CD8-positive, alpha-beta memory T cell (primary cell): Measurements from ENCODE around the gene GID8. TPM values are rescaled to one million over a fixed set of nuclear protein-coding genes. Genes with fewer than 3 reads are reported as not detected.

Experiments
- CTCF ChIA-PET: fragments of 350-600 bp; sonication (Branson Sonifier 250); formaldehyde crosslinking; loops from one replicate; lab custom pipeline; 2021; ENCODE audit warnings: antibody characterized with exemption; lab: Charles Lee
- POLR2A ChIA-PET: fragments of 350-600 bp; sonication (Branson Sonifier 250); formaldehyde crosslinking; loops from one replicate; lab custom pipeline; 2021; ENCODE audit warnings: antibody characterized with exemption; lab: Charles Lee
- DNase-seq, 5 donors: peaks; one replicate each; pipeline versions ENCODE4 v3.0.0 to v3.0.0-alpha.2; 2020 to 2022; ENCODE audit warnings: mixed read lengths in 1 of 5
- H3K27ac ChIP-seq: one replicate; pipeline ENCODE4 v1.7.0; 2013; ENCODE audit warnings: low read depth, mild to moderate bottlenecking, low read length, moderate library complexity
- H3K27me3 ChIP-seq: 2 replicates; pipeline ENCODE4 v1.7.0; 2013; ENCODE audit warnings: low read length, mild to moderate bottlenecking; ENCODE audit not compliant: insufficient read depth, poor library complexity, severe bottlenecking
- H3K36me3 ChIP-seq: 2 replicates; pipeline ENCODE4 v1.7.0; 2013; ENCODE audit warnings: mild to moderate bottlenecking, low read length, moderate library complexity; ENCODE audit not compliant: insufficient read depth
- H3K4me1 ChIP-seq: 2 replicates; pipeline ENCODE4 v1.7.0; 2013; ENCODE audit warnings: mild to moderate bottlenecking, low read length, moderate library complexity; ENCODE audit not compliant: insufficient read depth
- H3K4me3 ChIP-seq: 2 replicates; pipeline ENCODE4 v1.7.0; 2013; ENCODE audit warnings: mild to moderate bottlenecking, low read length
- H3K9me3 ChIP-seq: 2 replicates; pipeline ENCODE4 v1.7.0; 2013; ENCODE audit warnings: mild to moderate bottlenecking, low read length
- H3K27ac Mint-ChIP-seq, 8 donors: one replicate each; pipeline ENCODE4 v1.8.0; 2020 to 2021; ENCODE audit warnings: mixed read lengths in 8 of 8, mild to moderate bottlenecking in 6 of 8, inconsistent platforms in 3 of 8, moderate library complexity in 3 of 8
- H3K27me3 Mint-ChIP-seq, 2 donors: one replicate each; pipeline ENCODE4 v1.8.0; 2020 to 2021; ENCODE audit warnings: mixed read lengths in 2 of 2, mild to moderate bottlenecking in 1 of 2, moderate library complexity in 1 of 2
- H3K36me3 Mint-ChIP-seq, 3 donors: one replicate each; pipeline ENCODE4 v1.8.0; 2020 to 2021; ENCODE audit warnings: mixed read lengths in 3 of 3, inconsistent platforms in 1 of 3, mild to moderate bottlenecking in 1 of 3
- H3K4me1 Mint-ChIP-seq, 3 donors: one replicate each; pipeline ENCODE4 v1.8.0; 2020 to 2021; ENCODE audit warnings: mixed read lengths in 3 of 3, inconsistent platforms in 1 of 3, mild to moderate bottlenecking in 1 of 3
- H3K4me3 Mint-ChIP-seq, 7 donors: one replicate each; pipeline ENCODE4 v1.8.0; 2020 to 2021; ENCODE audit warnings: mixed read lengths in 7 of 7, mild to moderate bottlenecking in 6 of 7, moderate library complexity in 4 of 7, inconsistent platforms in 2 of 7
- H3K9me3 Mint-ChIP-seq, 5 donors: one replicate each; pipeline ENCODE4 v1.8.0; 2020 to 2022; ENCODE audit warnings: mixed read lengths in 5 of 5, mild to moderate bottlenecking in 3 of 5, moderate library complexity in 2 of 5, inconsistent platforms in 1 of 5
- polyA plus RNA-seq: library from polyadenylated mRNA; unstranded; fragments of 300-500 nt; fragmentation: Illumina TruSeq; gene quantifications from one replicate; pipeline ENCODE4 v1.2.3, GENCODE V29; 2021
- total RNA-seq, 2 experiments: library from RNA; stranded (reverse); gene quantifications; one replicate each; pipeline ENCODE4 v1.2.3, GENCODE V29; 2021

Gene GID8
- total and polyA plus RNA-seq, 3 experiments from 2014 or later, result 19.0 to 45.5 (median 44.9) TPM

DNA sequence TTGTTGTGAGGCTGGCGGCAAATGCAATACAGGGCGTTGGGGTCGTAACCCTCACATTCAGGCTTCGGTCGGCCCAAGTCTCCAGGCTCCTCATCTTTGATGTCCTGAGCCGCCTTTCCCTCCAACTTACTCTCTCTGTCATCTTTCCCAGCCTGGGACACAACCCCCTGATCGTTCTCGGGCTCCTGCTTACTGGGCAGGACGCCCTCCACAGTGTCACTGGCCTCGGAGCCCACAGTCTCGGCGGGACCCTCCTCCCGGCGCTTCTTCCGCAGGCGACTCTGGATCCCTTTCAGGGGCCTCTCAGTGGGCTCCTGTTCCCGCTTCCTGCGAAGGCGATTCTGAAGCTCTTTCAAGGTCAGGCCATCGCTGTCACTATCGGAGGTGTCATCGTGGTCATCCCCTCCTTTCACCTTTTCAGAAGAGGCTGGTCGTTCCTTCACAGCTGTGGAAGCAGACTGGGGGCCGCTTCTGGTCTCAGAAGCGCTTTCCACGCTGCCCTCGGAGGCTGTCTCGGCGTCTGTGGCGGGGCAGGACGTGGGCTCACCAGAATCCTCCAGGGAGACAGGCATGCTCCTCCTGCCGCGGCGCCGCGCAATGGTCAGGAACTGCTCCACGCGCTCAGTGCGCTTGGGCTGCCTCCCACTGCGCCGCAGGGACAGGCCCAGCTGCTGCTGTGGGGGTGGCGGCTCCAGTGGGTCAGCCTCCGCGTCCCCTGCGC lies 27.0 kb upstream of the GID8 start:
- peak in 1 of 5 donors; percentile 24 for DNase-seq
- Mint-ChIP-seq H3K27ac (peak overlapping the region in 1 of 8 donors; percentile 77), H3K36me3 (peaks cover 12 to 82% (median 21%) of the 10 kb centered on the region in 3 donors), H3K27me3 (no peaks in the 10 kb centered on the region), H3K4me1 (peaks cover 43 to 77% (median 65%) of the 10 kb centered on the region in 3 donors), H3K9me3 (no peaks in the 10 kb centered on the region), H3K4me3 (no peak overlapping the region)
- CTCF ChIA-PET, result interaction anchor here (4.6 kb wide), 1 partner anchor 9 kb away, joined by 42 read pairs; no protein-coding TSS in a partner anchor
- Histone ChIP-seq H3K27me3 (no peaks in the 10 kb centered on the region), H3K4me3 (no peak overlapping the region), H3K4me1 (peaks cover 33% of the 10 kb centered on the region), H3K36me3 (peaks cover 70% of the 10 kb centered on the region), H3K9me3 (no peaks in the 10 kb centered on the region), H3K27ac (no peak overlapping the region)
- POLR2A ChIA-PET, result interaction anchor here (0.6 kb wide), 1 partner anchor 19 kb away, joined by 6 read pairs; no protein-coding TSS in a partner anchor

DNA sequence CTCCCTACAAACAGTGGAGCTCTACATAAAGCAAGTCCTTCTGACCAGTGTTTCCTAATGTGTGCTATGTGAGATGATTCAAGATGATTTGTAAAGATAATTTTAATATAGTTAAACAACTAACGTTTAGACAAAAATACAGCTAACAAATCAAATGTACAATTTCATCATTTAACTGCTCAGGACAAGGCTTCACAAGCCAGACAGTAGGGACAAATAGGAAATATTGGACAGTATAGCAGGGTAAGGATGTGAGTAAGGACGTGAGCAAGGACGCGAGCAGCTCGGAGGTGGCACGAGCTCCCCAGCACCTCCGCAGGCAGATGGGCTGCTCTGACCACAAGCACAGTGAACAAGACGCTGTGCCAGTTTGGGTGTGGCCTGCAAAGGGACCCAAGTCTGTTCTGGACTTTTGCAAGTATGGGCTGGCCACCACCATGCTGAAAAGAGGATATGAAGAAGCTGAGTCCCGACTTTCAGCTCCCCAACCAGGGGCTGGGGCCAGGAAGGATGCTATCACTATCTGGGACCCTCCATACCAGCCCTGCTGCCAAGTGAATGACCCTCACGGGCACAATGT lies 26.2 kb upstream of the GID8 start:
- POLR2A ChIA-PET, result interaction anchor here (0.7 to 1.0 kb wide), 2 partner anchors 26 to 44 kb away, joined by 3 read pairs; no protein-coding TSS in a partner anchor
- Mint-ChIP-seq H3K27ac (peak overlapping the region in 2 of 8 donors; percentile 33 to 65), H3K27me3 (no peaks in the 10 kb centered on the region), H3K36me3 (peaks cover 12 to 77% (median 18%) of the 10 kb centered on the region in 3 donors), H3K4me3 (peak overlapping the region in 1 of 7 donors; percentile 12), H3K4me1 (peaks cover 48 to 81% (median 73%) of the 10 kb centered on the region in 3 donors), H3K9me3 (no peaks in the 10 kb centered on the region)
- Histone ChIP-seq H3K4me3 (no peak overlapping the region), H3K27ac (no peak overlapping the region), H3K27me3 (no peaks in the 10 kb centered on the region), H3K4me1 (peaks cover 40% of the 10 kb centered on the region), H3K36me3 (peaks cover 62% of the 10 kb centered on the region), H3K9me3 (no peaks in the 10 kb centered on the region)
- CTCF ChIA-PET, result no interaction called here
- peak in 1 of 5 donors; percentile 16 for DNase-seq

- POLR2A ChIA-PET, result no interaction called here
- DNase-seq, result no peak
- Mint-ChIP-seq H3K27ac (peak overlapping the region in 3 of 8 donors; percentile 46 to 84 (median 61)), H3K9me3 (no peaks in the 10 kb centered on the region), H3K36me3 (peaks cover 12 to 68% (median 16%) of the 10 kb centered on the region in 3 donors), H3K4me1 (peaks cover 55 to 85% (median 77%) of the 10 kb centered on the region in 3 donors), H3K4me3 (no peak overlapping the region), H3K27me3 (no peaks in the 10 kb centered on the region)
- Histone ChIP-seq H3K4me3 (no peak overlapping the region), H3K27ac (no peak overlapping the region), H3K4me1 (peaks cover 53% of the 10 kb centered on the region), H3K27me3 (no peaks in the 10 kb centered on the region), H3K36me3 (peaks cover 48% of the 10 kb centered on the region), H3K9me3 (no peaks in the 10 kb centered on the region)
- CTCF ChIA-PET, result interaction anchor here (1.0 to 1.2 kb wide), 2 partner anchors 38 to 60 kb away, joined by 3 to 4 read pairs; no protein-coding TSS in a partner anchor
These were observed 24.8 kb upstream of the GID8 start for GRCh38 chr20:62913043-62913630.

DNA sequence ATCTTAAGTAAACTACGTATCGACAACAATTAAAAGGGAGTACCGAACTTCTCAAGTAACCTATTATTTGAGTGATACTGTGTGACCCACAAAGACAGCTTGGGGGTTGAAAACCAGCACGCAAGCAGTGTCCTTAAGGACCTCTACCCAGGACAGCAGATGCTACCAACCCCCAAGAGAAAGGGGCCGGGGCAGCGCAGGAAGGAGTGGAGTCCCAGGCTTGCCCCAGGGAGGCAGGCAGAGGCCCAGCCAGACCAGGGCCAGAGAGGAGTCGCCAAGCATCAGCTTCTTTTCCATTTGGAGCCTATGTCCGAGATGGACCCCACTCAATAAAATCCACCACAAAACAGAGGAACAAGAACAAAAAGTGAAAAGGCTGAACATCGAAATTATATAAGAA lies 23.5 kb upstream of the GID8 start:
- no peaks in the 10 kb centered on the region for H3K27me3 ChIP-seq
- peaks cover 0 to 2% of the 10 kb centered on the region in 2 donors for H3K27me3 Mint-ChIP-seq
- H3K4me3 Mint-ChIP-seq, result no peak overlapping the region
- no peak overlapping the region for H3K4me3 ChIP-seq
- H3K36me3 ChIP-seq, result peaks cover 37% of the 10 kb centered on the region
- H3K4me1 ChIP-seq, result peaks cover 62% of the 10 kb centered on the region
- H3K9me3 ChIP-seq, result no peaks in the 10 kb centered on the region
- CTCF ChIA-PET, result interaction anchor here (1.2 to 8.2 kb wide), 2 partner anchors 13 to 58 kb away, joined by 4 to 62 read pairs; no protein-coding TSS in a partner anchor
- DNase-seq, result peak in 1 of 5 donors; percentile 29
- POLR2A ChIA-PET, result no interaction called here
- peaks cover 12 to 55% (median 12%) of the 10 kb centered on the region in 3 donors for H3K36me3 Mint-ChIP-seq
- no peak overlapping the region for H3K27ac ChIP-seq
- no peaks in the 10 kb centered on the region for H3K9me3 Mint-ChIP-seq
- peak overlapping the region in 1 of 8 donors; percentile 81 for H3K27ac Mint-ChIP-seq
- H3K4me1 Mint-ChIP-seq, result peaks cover 67 to 87% (median 83%) of the 10 kb centered on the region in 3 donors

GRCh38 chr20:62914970-62915457 lies 22.9 kb upstream of the GID8 start:
- Mint-ChIP-seq H3K27me3 (peaks cover 0 to 2% of the 10 kb centered on the region in 2 donors), H3K27ac (peak overlapping the region; percentile 54 to 91 (median 76)), H3K9me3 (no peaks in the 10 kb centered on the region), H3K4me1 (peaks cover 69 to 87% (median 84%) of the 10 kb centered on the region in 3 donors), H3K4me3 (peak overlapping the region in 6 of 7 donors; percentile 49 to 82 (median 55)), H3K36me3 (peaks cover 7 to 49% (median 9%) of the 10 kb centered on the region in 3 donors)
- Histone ChIP-seq H3K36me3 (peaks cover 31% of the 10 kb centered on the region), H3K4me1 (peaks cover 68% of the 10 kb centered on the region), H3K27me3 (no peaks in the 10 kb centered on the region), H3K9me3 (no peaks in the 10 kb centered on the region), H3K4me3 (no peak overlapping the region), H3K27ac (no peak overlapping the region)
- CTCF ChIA-PET, result interaction anchor here (8.2 kb wide), 1 partner anchor 13 kb away, joined by 62 read pairs; no protein-coding TSS in a partner anchor
- peak in 2 of 5 donors; percentile 24 to 54 for DNase-seq
- POLR2A ChIA-PET, result no interaction called here

DNA sequence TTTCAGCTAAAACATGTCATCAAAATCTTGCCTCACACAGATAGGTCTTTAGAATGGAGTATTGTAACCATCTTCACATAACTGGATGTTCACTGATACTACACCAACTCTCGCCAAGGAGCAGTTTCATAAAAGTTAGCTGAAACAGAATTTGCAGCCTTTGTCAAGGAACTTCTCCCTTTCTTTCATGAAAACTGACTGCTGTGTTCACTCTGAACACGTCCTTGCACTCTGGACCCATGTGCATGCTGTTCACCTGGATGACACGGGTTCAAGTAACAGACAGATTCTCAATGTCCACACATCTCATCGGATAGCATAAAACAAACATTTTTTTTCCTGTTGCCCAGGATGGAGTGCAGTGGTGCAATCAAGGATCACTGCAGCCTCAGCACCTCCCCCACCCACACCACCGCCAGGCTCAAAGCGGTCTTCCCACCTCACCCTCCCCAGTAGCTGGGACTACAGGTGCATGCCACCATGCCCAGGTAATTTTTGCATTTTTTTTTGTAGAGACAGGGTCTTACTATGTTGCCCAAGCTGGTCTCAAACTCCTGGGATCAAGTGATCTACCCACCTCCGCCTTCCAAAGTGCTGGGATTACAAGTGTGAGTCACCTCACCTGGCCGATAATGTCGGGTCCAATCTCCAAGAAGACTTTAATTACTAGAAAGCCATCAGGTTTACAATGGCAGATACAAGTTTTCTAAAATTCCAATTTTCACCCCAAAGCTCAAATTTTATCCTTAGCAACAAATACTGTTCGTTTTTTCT lies 21.1 kb upstream of the GID8 start:
- no peak overlapping the region for H3K27ac ChIP-seq
- peaks cover 84% of the 10 kb centered on the region for H3K4me1 ChIP-seq
- ChIA-PET POLR2A (interaction anchor here (0.9 to 2.3 kb wide), 2 partner anchors 9 to 13 kb away, joined by 4 to 8 read pairs; partner anchors contain the start of gene DIDO1), CTCF (interaction anchor here (0.8 to 8.2 kb wide), 5 partner anchors 8 to 19 kb away, joined by 3 to 62 read pairs (median 4); no protein-coding TSS in a partner anchor)
- Mint-ChIP-seq H3K27me3 (peaks cover 0 to 2% of the 10 kb centered on the region in 2 donors), H3K36me3 (peaks cover 0 to 34% (median 1%) of the 10 kb centered on the region in 3 donors), H3K4me1 (peaks cover 71 to 91% (median 90%) of the 10 kb centered on the region in 3 donors), H3K27ac (peak overlapping the region; percentile 78 to 94 (median 85)), H3K9me3 (no peaks in the 10 kb centered on the region), H3K4me3 (peak overlapping the region; percentile 25 to 87 (median 85))
- H3K36me3 ChIP-seq, result peaks cover 12% of the 10 kb centered on the region
- no peak overlapping the region for H3K4me3 ChIP-seq
- no peaks in the 10 kb centered on the region for H3K27me3 ChIP-seq
- DNase-seq, result no peak
- no peaks in the 10 kb centered on the region for H3K9me3 ChIP-seq

- Mint-ChIP-seq H3K4me1 (peaks cover 79 to 95% (median 95%) of the 10 kb centered on the region in 3 donors), H3K9me3 (no peaks in the 10 kb centered on the region), H3K4me3 (peak overlapping the region; percentile 83 to 87 (median 85)), H3K27me3 (peaks cover 0 to 2% of the 10 kb centered on the region in 2 donors), H3K36me3 (peaks cover 0 to 31% (median 3%) of the 10 kb centered on the region in 3 donors), H3K27ac (peak overlapping the region; percentile 82 to 94 (median 90))
- peaks cover 7% of the 10 kb centered on the region for H3K36me3 ChIP-seq
- POLR2A ChIA-PET, result interaction anchor here (0.5 to 2.3 kb wide), 9 partner anchors 8 to 1252 kb away, joined by 3 to 8 read pairs (median 4); partner anchors contain the start of genes DIDO1 and GID8
- no peaks in the 10 kb centered on the region for H3K9me3 ChIP-seq
- no peak for DNase-seq
- CTCF ChIA-PET, result interaction anchor here (0.9 to 8.2 kb wide), 5 partner anchors 9 to 37 kb away, joined by 4 to 62 read pairs (median 7); partner anchors contain the start of gene GID8
- peak overlapping the region; percentile 10 for H3K4me3 ChIP-seq
- H3K27me3 ChIP-seq, result no peaks in the 10 kb centered on the region
- peaks cover 92% of the 10 kb centered on the region for H3K4me1 ChIP-seq
- H3K27ac ChIP-seq, result no peak overlapping the region
These were observed 20.2 kb upstream of the GID8 start for GRCh38 chr20:62917720-62918119.
